ENCODE data around the gene TSPEAR. TPM values are rescaled to one million over a fixed set of nuclear protein-coding genes. Genes with fewer than 3 reads are reported as not detected.

The TSPEAR gene
- total RNA-seq, 1 donor from 2014 or later: 0.10 TPM

GRCh38 chr21:44530221-44530902 lies 181.0 kb downstream of the TSPEAR start:
- no peak for DNase-seq (ENCODE audit: low spot score)

DNA sequence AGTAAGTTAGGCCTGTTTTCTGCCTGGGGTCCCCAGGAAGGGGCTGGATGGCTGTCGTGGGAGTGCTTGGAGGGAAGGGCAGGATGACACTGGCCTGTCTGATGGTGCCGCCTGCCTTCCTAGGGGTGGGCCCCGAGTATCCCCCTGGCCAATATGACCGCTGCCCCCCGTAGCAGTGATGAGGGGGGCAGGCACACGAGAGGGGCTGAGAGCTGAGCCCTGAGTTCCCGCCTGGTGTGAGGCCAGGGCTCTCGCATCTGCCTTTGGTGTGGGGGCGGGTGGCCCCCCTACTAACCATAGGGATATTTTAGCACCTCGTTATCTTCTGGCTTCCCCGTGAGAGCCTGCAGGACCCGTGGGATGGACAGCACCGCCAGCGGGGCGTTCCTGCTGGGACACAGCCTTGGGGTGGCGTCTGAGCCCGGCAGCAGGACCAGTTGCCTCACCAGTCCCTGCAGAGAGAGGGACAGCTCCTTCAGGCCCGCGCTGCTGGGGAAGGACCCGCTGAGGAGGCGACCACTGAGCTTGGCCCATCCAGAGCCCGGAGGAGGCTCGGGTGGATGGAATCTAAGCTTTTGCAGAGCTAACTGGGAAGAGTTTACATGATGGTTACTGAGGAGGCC lies 181.8 kb downstream of the TSPEAR start:
- DNase-seq (ENCODE audit: low spot score): no peak

DNA sequence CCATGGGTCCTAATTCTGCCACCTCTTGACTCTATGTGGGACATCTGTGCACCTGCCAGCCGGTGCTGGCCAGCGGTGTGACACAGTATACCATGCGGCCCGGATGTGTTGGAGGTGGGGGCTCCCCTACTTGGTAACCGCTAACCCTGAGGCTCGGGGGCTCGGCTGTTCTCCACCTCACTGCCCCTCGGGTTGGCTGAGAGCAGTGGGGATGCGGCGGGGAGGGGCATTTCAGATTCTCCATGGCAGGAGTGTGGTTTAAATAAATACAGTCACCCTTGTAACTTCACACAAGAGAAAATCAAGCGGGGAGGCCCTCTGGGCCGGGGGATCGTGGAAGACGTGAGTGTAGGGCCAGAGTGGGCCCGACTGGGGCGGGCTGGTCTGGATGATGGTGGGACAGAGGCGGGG lies 182.4 kb downstream of the TSPEAR start:
- no peak for DNase-seq (ENCODE audit: low spot score)

DNA sequence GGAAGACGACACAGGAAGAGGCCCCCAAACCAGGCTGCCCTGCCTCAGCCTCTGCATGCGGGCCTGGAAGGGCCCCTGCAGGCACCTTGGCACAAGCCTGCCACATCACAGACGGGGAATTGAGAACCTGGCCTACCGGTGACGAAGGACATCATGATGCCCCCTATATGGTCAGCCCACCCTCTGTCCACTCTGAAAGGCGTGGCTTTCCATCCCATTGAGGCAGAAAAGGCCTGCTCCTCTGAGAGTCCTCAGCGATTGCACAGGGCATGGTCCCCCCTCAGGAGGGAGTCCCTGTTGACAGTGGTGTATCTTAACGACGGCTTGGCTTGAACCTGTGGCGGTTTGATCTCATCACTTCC lies 182.8 kb downstream of the TSPEAR start:
- DNase-seq (ENCODE audit: low spot score): no peak

DNA sequence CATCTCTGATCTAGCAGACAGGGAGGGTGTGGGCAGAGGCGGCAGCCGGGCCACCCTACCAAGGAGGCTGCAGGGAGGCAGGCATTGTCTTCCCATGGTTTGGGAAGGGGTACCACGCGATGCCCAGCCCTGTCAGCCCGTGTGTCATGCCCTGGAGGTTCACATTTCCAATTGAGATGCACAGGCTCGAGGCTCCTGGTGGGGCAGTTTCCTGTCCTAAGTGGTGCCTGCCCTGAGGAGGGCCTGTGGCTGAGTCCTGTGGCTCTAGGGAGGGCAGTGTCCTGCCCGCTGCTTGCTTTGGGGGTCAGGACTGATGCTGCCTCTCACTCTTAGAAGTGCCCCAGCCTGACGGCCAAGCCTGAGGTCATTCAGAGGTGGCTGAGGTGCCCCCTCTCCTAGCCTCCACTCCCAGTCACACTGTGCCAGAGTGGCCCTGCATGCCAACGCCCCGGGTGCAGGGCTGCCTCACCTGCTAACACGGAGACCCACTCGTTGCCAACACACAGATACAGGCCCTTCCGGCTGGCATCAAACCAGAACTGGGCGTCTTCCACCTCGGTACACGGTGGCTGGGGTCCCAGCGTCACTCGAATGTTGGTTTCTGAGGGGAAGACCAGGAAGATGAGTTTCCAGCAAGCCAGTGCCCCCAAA lies 183.3 kb downstream of the TSPEAR start:
- no peak for DNase-seq (ENCODE audit: low spot score)

DNA sequence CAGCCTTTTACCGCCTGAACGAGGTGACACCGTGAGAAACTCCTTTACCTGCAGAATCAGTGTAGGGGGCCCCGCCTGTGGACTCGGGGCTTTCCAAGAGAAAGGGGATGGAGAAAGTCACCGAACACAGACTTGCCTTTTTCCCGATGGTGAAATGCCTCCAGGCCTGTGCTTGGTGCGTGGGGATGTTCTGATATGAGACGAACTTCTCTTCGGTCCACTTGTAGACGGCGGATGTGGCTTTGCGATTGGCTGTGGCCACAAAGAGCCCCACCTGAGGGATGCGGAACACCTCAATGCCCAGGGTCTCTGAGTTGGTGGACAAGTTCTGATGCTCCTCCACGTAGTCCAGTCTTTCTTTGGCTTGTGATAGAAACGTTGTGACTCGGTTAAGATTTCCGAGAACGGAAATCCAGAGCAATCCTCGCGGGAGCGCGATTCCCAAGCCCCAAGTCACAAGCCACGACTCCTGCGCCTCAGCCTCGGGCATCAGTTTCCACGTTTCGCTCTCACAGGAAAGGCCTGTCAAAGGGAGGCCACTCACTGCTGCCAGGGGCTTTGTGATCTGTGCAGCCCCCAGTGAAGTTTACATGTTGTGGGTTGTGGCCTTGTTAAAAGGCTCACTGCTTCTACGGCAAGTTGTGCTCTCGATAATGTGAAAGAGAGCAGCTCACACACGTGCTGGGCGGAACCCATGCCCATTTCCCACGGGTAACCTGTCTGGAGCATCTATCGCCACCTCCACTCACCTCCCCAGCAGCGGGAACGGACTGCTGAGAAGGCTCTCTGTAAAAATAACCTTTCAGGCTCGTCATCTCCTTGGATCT lies 184.0 kb downstream of the TSPEAR start:
- DNase-seq (ENCODE audit: low spot score): no peak

- no peak for DNase-seq (ENCODE audit: low spot score)
Measured at GRCh38 chr21:44526096-44526997, 185.0 kb downstream of the TSPEAR start.

GRCh38 chr21:44525391-44526095 lies 185.8 kb downstream of the TSPEAR start:
- DNase-seq (ENCODE audit: low spot score): no peak

- no peak for DNase-seq (ENCODE audit: low spot score)
Measured at GRCh38 chr21:44524414-44525371, 186.7 kb downstream of the TSPEAR start.

- DNase-seq (ENCODE audit: low spot score): no peak
Measured at GRCh38 chr21:44523567-44524413, 187.6 kb downstream of the TSPEAR start.

- DNase-seq (ENCODE audit: low spot score): no peak
Measured at GRCh38 chr21:44522753-44523204, 188.6 kb downstream of the TSPEAR start.

DNA sequence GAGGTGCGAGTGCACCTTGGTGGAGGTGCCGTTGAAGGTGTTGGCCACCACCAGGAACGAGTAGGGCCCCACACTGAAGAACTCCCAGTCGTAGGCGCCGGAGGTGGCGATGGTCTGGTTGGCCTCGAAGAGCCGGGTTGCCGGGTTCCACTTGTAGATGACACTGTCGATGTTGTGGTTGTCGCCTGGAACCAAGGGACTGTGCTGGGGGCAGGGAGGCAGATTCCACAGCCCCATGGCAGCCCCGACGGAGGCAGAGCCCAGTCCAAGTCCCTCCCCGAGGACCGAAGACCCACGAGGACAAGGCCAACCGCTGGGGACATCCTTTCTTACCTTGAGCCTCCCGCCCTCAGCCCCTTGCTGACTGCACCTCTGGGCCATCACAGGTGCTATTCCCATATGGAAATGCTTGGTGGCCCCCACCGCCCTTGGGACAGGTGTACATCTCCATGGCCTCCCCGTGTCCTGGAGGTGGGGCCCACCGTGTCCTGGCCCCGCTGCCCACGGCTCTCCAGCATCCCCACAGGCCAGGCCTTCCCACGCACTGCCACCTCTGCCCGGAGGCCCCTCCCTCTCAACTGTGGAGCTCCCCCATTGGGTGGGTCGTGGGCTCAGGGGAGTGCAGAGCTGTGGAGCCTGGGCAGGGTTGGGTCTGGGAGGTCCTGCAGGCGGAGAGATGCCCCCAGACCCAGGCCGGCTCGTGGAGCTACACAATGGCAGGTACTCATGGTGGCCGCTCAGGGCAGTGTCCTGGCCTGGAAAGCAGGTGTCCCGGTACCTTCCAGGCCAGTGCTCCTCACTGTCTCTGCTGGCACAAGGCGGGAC lies 189.2 kb downstream of the TSPEAR start:
- DNase-seq (ENCODE audit: low spot score): no peak

GRCh38 chr21:44521301-44521927 lies 190.0 kb downstream of the TSPEAR start:
- no peak for DNase-seq (ENCODE audit: low spot score)

GRCh38 chr21:44520326-44521300 lies 190.8 kb downstream of the TSPEAR start:
- DNase-seq (ENCODE audit: low spot score): no peak
